GM12874 (cell line): ENCODE measurements around the gene FICD.

Experiments used
- CTCF ChIP-seq: IDR thresholded peaks from 2 replicates; pipeline ENCODE4 v1.5.1; 2011; ENCODE audit warnings: low read depth, mild to moderate bottlenecking, control low read depth, low read length, moderate library complexity; ENCODE audit not compliant: insufficient read depth

The FICD gene

DNA sequence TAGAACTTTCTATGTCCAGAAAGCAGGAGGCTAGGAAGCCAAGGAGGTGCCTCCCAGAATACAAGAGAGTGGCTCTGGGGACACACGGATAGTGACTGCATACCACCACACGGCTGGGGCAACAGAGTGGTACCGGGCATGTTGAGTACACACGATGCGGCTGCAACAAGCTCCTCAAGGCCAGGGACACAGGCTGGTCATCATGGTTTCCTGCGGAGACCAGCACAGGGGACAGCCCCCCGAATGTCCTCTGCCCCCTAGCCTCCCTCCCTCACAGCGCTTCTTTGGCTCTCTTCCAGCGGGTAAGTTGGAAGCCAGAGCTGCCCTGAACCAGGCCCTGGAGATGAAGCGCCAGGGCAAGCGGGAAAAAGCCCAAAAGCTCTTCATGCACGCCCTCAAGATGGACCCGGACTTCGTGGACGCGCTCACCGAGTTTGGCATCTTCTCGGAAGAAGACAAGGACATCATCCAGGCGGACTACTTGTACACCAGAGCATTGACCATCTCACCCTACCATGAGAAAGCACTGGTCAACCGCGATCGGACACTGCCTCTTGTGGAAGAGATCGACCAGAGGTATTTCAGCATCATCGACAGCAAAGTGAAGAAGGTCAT lies 3.1 kb downstream of the FICD start:
- no peak for TF ChIP-seq CTCF

GRCh38 chr12:108518716-108519496 lies 3.8 kb downstream of the FICD start:
- no peak for TF ChIP-seq CTCF

DNA sequence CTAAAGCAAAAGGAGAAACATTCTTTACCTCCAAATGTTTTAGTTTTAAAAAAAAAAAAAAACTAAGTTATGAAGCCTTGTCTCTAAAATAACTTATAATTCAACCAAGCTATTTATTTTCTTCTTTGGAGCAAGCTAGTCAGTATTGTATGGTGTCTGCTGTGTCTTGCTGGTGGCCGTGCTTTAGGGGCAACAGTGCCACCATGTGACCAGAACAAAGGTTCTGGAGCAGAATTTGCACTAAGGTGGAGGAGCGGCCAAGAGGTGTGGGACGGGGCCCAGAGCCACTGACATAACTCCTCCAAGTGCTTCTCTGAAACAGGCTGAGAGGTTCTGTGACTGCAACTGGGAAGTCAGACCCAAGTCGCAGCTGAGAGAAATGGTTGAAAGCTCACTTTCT lies 4.5 kb downstream of the FICD start:
- TF ChIP-seq CTCF: peak; percentile 40

GRCh38 chr12:108523365-108523764 lies 8.3 kb downstream of the FICD start:
- no peak for TF ChIP-seq CTCF

- TF ChIP-seq CTCF: no peak
Measured at GRCh38 chr12:108525681-108526080, 10.6 kb downstream of the FICD start.

- no peak for TF ChIP-seq CTCF
Measured at GRCh38 chr12:108526482-108527165, 11.5 kb downstream of the FICD start.

DNA sequence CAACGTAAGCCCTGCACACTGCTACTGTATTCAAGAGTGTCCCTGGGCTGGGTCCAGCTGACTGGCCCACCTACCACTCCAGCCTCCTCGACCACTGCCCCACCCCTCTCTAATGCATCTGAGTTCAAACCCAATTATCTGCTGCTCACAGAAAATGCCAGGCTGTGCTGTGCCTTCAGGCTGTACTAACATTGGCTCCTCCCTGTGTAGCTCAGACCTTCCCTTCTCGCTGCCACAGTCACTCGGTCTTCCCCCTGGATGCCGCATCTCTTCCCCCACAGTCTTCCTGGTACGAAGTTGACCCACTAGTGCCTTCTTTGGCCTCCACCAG lies 12.1 kb downstream of the FICD start:
- no peak for TF ChIP-seq CTCF
